K562 (cell line): ENCODE results near the gene ATP6V0E2. TPM values are rescaled to one million over a fixed set of nuclear protein-coding genes. Genes with fewer than 3 reads are reported as not detected.

Experiments used
- CBFA2T3 ChIP-seq: fragments of 450-650 bp; IDR thresholded peaks from 2 replicates; pipeline ENCODE4 v1.6.1; 2017
- CBX1 ChIP-seq: sonication (generic); IDR thresholded peaks from 2 replicates; pipeline ENCODE4 v1.6.1; 2016; ENCODE audit warnings: antibody characterized with exemption, low read depth, mild to moderate bottlenecking
- ELF2 ChIP-seq: fragments of 250-450 bp; sonication (Bioruptor Pico); IDR thresholded peaks from 2 replicates; pipeline ENCODE4 v1.5.0; 2021; ENCODE audit warnings: mild to moderate bottlenecking
- EP300 ChIP-seq: IDR thresholded peaks from 2 replicates; pipeline ENCODE4 v1.6.1; 2012; ENCODE audit warnings: low read length, improper control_type of control experiment
- ETV1 ChIP-seq: fragments of 450-650 bp; conservative IDR thresholded peaks from 2 replicates; pipeline ENCODE4 v1.6.1; 2016; ENCODE audit warnings: missing genetic modification characterization, control low read depth, low read depth, missing compliant biosample characterization
- GATAD2B ChIP-seq: fragments of 450-650 bp; IDR thresholded peaks from 2 replicates; pipeline ENCODE4 v1.6.1; 2017; ENCODE audit warnings: mild to moderate bottlenecking, borderline replicate concordance
- HDAC2 ChIP-seq: fragments of 450-650 bp; IDR thresholded peaks from 2 replicates; pipeline ENCODE4 v1.6.1; 2016; ENCODE audit warnings: mild to moderate bottlenecking
- HMGN3 ChIP-seq: IDR thresholded peaks from 2 replicates; pipeline ENCODE4 v1.6.1; 2011; ENCODE audit warnings: borderline replicate concordance, low read depth, mild to moderate bottlenecking, mixed read lengths, low read length; ENCODE audit not compliant: insufficient read length; ENCODE audit errors: extremely low read depth
- KDM1A ChIP-seq, 2 experiments: fragments of 450-650 bp; IDR thresholded peaks; 2 replicates each; pipeline ENCODE4 v1.6.1; 2016; ENCODE audit warnings: mild to moderate bottlenecking in 2 of 2
- NCOA2 ChIP-seq, 2 experiments: fragments of 450-650 bp; IDR thresholded peaks; 2 replicates each; pipeline ENCODE4 v1.6.1; 2018; ENCODE audit warnings: mild to moderate bottlenecking in 2 of 2, moderate library complexity in 1 of 2; ENCODE audit not compliant: partially characterized antibody in 2 of 2
- NFE2 ChIP-seq: IDR thresholded peaks from 2 replicates; pipeline ENCODE4 v1.6.1; 2014; ENCODE audit warnings: antibody characterized with exemption, low read depth
- SRF ChIP-seq, 2 experiments: fragments of 250-450, 450-650 bp in 1 of 2; sonication (Bioruptor Pico) in 1 of 2; sonication (generic) in 1 of 2; formaldehyde crosslinking; IDR thresholded peaks; 2 replicates each; pipeline versions ENCODE4 v1.5.0 to v1.5.1; 2020 to 2022; ENCODE audit warnings: mild to moderate bottlenecking in 1 of 2, missing genetic modification reagents in 1 of 2
- TAF15 ChIP-seq: fragments of 200-400 bp; formaldehyde crosslinking; IDR thresholded peaks from 2 replicates; pipeline ENCODE4 v1.6.1; 2017; ENCODE audit warnings: mild to moderate bottlenecking, low read depth, low read length, moderate library complexity
- TAF9B ChIP-seq: fragments of 450-650 bp; IDR thresholded peaks from 2 replicates; pipeline ENCODE4 v1.6.1; 2018; ENCODE audit warnings: mild to moderate bottlenecking; ENCODE audit not compliant: partially characterized antibody
- TBL1XR1 ChIP-seq, 2 experiments: IDR thresholded peaks; 2 replicates each; pipeline ENCODE4 v1.6.1; 2012; ENCODE audit warnings: improper control_type of control experiment in 2 of 2, low read length in 2 of 2, mild to moderate bottlenecking in 1 of 2
- XRCC5 ChIP-seq: fragments of 200-400 bp; formaldehyde crosslinking; IDR thresholded peaks from 2 replicates; pipeline ENCODE4 v1.6.1; 2017; ENCODE audit warnings: low read depth, mild to moderate bottlenecking, low read length
- ZBTB17 ChIP-seq: fragments of 450-650 bp; formaldehyde crosslinking; IDR thresholded peaks from 2 replicates; pipeline ENCODE4 v1.4.0; 2020; ENCODE audit warnings: mild to moderate bottlenecking
- ZNF707 ChIP-seq: fragments of 250-450 bp; sonication (Bioruptor Pico); conservative IDR thresholded peaks from 2 replicates; pipeline ENCODE4 v1.8.0; 2022; ENCODE audit warnings: inconsistent platforms, mild to moderate bottlenecking, moderate library complexity
- polyA plus RNA-seq, 8 experiments: library from polyadenylated mRNA; depleted of rRNA in 4 of 8; stranded (reverse) in 5 of 8; unstranded in 3 of 8; fragments of >200 nt; fragmentation: Nextera tagmentation in 2 of 8; fragmentation: Illumina TruSeq in 1 of 8; extraction: Ambion mirVana in 2 of 8; extraction: Trizol in 1 of 8; gene quantifications; 2 replicates each; pipeline versions ENCODE4 v1.2.1 to v1.2.3, GENCODE V29; 2011 to 2014; ENCODE audit warnings: inconsistent platforms in 1 of 8, missing spikeins in 1 of 8
- total RNA-seq, 7 experiments: library from RNA; depleted of rRNA in 6 of 7; stranded (reverse); fragments of >200 nt in 6 of 7; fragmentation: Illumina TruSeq in 2 of 7; extraction: Trizol in 2 of 7; gene quantifications; 2 replicates each; pipeline versions ENCODE4 v1.2.1 to v1.2.3, GENCODE V29; 2011 to 2021; ENCODE audit warnings: low replicate concordance in 1 of 7
- TF ChIP-seq, protein P1 (sequence below), 3 experiments: fragments of 200-800 bp in 1 of 3; sonication (Bioruptor generic) in 1 of 3; sonication (generic) in 1 of 3; formaldehyde crosslinking in 1 of 3; IDR thresholded peaks; 2 replicates each; pipeline versions ENCODE4 v1.6.1 to v1.8.0; 2016 to 2022; ENCODE audit warnings: mild to moderate bottlenecking in 2 of 3, missing compliant biosample characterization in 2 of 3, missing genetic modification characterization in 2 of 3, missing genetic modification reagents in 1 of 3
- TF ChIP-seq, protein P2 (sequence below), 2 experiments: fragments of 200-800 bp in 1 of 2; sonication (Bioruptor generic) in 1 of 2; sonication (generic) in 1 of 2; formaldehyde crosslinking in 1 of 2; IDR thresholded peaks in 1 of 2; conservative IDR thresholded peaks in 1 of 2; 2 replicates each; pipeline versions ENCODE4 v1.5.0 to v1.6.1; 2016 to 2020; ENCODE audit warnings: missing compliant biosample characterization in 1 of 2, missing genetic modification characterization in 1 of 2, missing genetic modification reagents in 1 of 2
- TF ChIP-seq, protein P3 (sequence below): fragments of 250-450 bp; sonication (Bioruptor Pico); IDR thresholded peaks from 2 replicates; pipeline ENCODE4 v1.5.0; 2020; ENCODE audit warnings: mild to moderate bottlenecking, borderline replicate concordance

The ATP6V0E2 gene
- total and polyA plus RNA-seq, 9 of the 15 experiments (the other 6 are each of a cell fraction or from before 2014, with no cell fraction given): 0.55 to 18.5 (median 10.9) TPM

DNA sequence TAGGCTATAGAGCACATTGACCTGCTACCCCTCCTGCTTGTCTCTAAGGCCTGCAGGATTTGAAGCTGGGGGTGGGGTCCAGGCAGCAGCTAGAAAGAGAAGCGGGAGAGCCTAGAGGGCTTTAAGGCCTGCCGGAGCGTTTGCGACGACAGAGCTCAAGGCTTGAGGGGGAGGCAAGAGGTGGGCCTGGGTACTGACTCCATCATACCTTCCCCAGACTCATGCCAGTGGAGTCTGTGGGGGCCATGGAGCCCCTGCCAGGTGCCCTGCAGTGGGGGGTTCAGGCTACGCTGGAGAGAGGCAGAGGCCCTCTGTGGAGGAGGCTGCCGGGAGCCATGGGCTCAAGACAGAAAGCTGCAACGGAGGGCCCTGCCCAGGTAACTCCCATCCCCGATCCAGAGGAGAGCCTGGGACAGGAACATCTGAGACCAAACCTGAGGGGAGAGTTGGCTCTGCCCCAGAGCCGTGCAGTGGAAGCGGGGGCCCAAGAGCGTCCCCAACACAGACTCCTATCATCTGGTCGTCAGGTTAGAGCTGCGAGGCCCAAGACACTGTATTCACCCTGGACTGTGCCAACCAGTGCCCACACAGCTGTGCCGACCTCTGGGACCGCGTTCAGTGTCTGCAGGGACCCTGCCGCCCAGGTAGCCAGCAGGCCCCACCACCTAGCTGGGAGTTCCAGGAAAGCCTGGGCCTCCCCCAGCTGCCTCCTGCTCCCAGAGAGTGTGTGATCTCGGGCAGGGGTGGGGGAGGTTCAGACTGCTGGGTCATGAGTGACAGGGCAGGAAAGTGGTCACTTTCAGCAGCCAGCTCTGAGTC, 48.8 kb upstream of the ATP6V0E2 start (continued):
- TF ChIP-seq, protein P1, sequence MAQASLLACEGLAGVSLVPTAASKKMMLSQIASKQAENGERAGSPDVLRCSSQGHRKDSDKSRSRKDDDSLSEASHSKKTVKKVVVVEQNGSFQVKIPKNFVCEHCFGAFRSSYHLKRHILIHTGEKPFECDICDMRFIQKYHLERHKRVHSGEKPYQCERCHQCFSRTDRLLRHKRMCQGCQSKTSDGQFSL (CRISPR knock-in tag; IDR thresholded peaks at IDR 0.05): peak; percentile 61; the same call in 1 of the 2 replicates
- TF ChIP-seq, protein P1 (tag; IDR thresholded peaks at IDR 0.05): no peak
- TF ChIP-seq NFE2 (peak; percentile 64; the same call in 1 of the 2 replicates), CBX1 (no peak), CBFA2T3 (no peak), KDM1A (IDR thresholded peaks at IDR 0.05) (no peak), TAF15 (no peak), ETV1 (tag) (no peak), TAF9B (no peak), GATAD2B (no peak), NCOA2 (IDR thresholded peaks at IDR 0.05; ENCODE audit: partially characterized antibody in 2 of 2) (no peak), ELF2 (no peak), XRCC5 (no peak), SRF (CRISPR knock-in tag; IDR thresholded peaks at IDR 0.05) (no peak), TBL1XR1 (IDR thresholded peaks at IDR 0.05; ENCODE audit: low read length in 2 of 2) (no peak), HDAC2 (no peak), HMGN3 (no peak), ZNF707 (no peak), EP300 (no peak), ZBTB17 (CRISPR knock-in tag) (no peak)
- TF ChIP-seq, protein P2, sequence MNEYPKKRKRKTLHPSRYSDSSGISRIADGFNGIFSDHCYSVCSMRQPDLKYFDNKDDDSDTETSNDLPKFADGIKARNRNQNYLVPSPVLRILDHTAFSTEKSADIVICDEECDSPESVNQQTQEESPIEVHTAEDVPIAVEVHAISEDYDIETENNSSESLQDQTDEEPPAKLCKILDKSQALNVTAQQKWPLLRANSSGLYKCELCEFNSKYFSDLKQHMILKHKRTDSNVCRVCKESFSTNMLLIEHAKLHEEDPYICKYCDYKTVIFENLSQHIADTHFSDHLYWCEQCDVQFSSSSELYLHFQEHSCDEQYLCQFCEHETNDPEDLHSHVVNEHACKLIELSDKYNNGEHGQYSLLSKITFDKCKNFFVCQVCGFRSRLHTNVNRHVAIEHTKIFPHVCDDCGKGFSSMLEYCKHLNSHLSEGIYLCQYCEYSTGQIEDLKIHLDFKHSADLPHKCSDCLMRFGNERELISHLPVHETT (CRISPR knock-in tag; conservative IDR thresholded peaks at IDR 0.05 in 1 of 2, IDR thresholded peaks at IDR 0.05 in 1 of 2): no peak
- TF ChIP-seq, protein P3, sequence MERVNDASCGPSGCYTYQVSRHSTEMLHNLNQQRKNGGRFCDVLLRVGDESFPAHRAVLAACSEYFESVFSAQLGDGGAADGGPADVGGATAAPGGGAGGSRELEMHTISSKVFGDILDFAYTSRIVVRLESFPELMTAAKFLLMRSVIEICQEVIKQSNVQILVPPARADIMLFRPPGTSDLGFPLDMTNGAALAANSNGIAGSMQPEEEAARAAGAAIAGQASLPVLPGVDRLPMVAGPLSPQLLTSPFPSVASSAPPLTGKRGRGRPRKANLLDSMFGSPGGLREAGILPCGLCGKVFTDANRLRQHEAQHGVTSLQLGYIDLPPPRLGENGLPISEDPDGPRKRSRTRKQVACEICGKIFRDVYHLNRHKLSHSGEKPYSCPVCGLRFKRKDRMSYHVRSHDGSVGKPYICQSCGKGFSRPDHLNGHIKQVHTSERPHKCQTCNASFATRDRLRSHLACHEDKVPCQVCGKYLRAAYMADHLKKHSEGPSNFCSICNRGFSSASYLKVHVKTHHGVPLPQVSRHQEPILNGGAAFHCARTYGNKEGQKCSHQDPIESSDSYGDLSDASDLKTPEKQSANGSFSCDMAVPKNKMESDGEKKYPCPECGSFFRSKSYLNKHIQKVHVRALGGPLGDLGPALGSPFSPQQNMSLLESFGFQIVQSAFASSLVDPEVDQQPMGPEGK (CRISPR knock-in tag): no peak
